Activated naive CD4-positive, alpha-beta T cell treated with anti-CD3 and anti-CD28 coated beads, Interleukin-2, amount 10 ng/mL, durations not matched to agents 7 days and 5 days (primary cell): ENCODE data around the gene ASCC1.

Experiments
- CTCF ChIA-PET: fragments of 350-600 bp; sonication (Branson Sonifier 250); formaldehyde crosslinking; loops from one replicate; lab custom pipeline; 2021; ENCODE audit warnings: antibody characterized with exemption; lab: Charles Lee
- DNase-seq: peaks from one replicate; pipeline ENCODE4 v3.0.0-alpha.2; 2020
- H3K27ac Mint-ChIP-seq: one replicate; pipeline ENCODE4 v1.8.0; 2021; ENCODE audit warnings: mild to moderate bottlenecking, moderate library complexity, mixed read lengths
- H3K27me3 Mint-ChIP-seq: one replicate; pipeline ENCODE4 v1.8.0; 2021; ENCODE audit warnings: mild to moderate bottlenecking, mixed read lengths
- H3K36me3 Mint-ChIP-seq: one replicate; pipeline ENCODE4 v1.8.0; 2021; ENCODE audit warnings: mixed read lengths
- H3K4me1 Mint-ChIP-seq: one replicate; pipeline ENCODE4 v1.8.0; 2021; ENCODE audit warnings: mixed read lengths
- H3K4me3 Mint-ChIP-seq: one replicate; pipeline ENCODE4 v1.8.0; 2021; ENCODE audit warnings: mild to moderate bottlenecking, moderate library complexity, mixed read lengths
- H3K9me3 Mint-ChIP-seq: one replicate; pipeline ENCODE4 v1.8.0; 2021; ENCODE audit warnings: mixed read lengths

Gene ASCC1

DNA sequence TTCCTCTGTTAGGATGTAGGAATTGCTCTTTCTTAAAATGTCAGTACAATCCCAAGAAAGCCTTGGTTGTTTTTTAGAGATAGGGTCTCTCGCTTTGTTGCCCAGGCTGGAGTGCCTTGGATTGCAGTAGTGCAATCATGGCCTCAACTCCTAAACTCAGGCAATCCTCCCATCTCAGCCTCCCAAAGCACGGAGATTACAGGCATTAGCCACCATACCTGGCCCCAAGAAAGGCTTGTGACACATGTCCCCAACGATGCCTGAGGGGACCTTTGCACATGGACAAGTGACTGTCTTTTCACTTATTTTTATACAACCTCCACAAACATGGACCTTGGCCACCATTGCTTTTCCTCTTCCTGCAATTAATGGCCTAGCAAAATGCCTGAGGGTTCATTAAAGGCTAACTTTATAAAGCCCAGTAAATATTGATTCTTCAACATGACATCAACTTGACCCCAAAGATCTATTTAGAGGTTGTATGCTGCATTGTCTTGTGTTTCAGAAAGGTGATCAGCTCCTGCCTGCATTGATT, 117.7 kb downstream of the ASCC1 start:
- no peaks in the 10 kb centered on the region for H3K9me3 Mint-ChIP-seq
- H3K4me3 Mint-ChIP-seq = no peak overlapping the region
- H3K36me3 Mint-ChIP-seq = peaks cover 52% of the 10 kb centered on the region
- CTCF ChIA-PET = interaction anchor here (1.2 to 2.2 kb wide), 2 partner anchors 10 to 28 kb away, joined by 4 to 5 read pairs; no protein-coding TSS in a partner anchor
- no peak for DNase-seq
- H3K27ac Mint-ChIP-seq = no peak overlapping the region
- H3K27me3 Mint-ChIP-seq = no peaks in the 10 kb centered on the region
- H3K4me1 Mint-ChIP-seq = peaks cover 49% of the 10 kb centered on the region

DNA sequence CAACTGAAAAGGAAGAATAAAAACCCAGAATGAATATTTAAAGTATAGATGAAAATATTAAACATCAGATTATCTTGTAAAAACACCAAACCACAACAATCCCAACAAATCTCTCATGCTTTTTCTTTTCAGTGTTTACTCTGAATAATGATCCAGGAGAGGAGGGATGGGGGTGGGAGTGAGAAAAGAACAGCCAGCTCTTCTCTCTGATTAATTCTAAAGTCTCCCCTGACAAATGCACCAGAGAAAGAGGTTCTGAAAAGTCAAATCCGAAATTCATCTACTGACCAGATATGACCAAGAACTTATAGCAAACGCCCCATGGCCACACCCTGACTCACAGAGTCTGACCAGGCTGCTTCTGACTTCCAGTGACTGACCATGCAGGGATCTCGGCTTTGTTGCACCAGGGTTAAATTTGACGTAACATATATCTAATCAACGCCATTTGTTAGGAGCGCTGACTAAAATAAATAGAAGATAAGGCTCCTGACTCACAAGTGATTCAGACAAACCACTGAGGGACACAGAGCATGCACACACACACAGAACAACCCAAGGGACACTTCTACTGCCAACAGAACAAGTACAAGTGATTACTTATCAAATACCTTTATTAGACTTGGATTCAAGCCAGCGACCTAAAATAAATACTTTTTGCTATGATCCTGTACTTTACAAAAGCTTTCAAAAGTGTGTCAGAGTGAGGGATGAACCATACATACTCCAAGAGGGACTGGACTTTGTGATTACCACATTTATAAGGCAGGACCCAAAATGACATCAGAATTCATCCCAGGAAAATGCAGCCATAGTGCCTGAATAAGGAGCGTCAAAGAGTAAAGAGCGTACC, 118.4 kb downstream of the ASCC1 start:
- Mint-ChIP-seq H3K27me3 (no peaks in the 10 kb centered on the region), H3K27ac (no peak overlapping the region), H3K4me3 (no peak overlapping the region), H3K36me3 (peaks cover 51% of the 10 kb centered on the region), H3K9me3 (no peaks in the 10 kb centered on the region), H3K4me1 (peaks cover 47% of the 10 kb centered on the region)
- CTCF ChIA-PET = interaction anchor here (0.6 kb wide), 1 partner anchor 27 kb away, joined by 3 read pairs; no protein-coding TSS in a partner anchor
- DNase-seq = no peak

DNA sequence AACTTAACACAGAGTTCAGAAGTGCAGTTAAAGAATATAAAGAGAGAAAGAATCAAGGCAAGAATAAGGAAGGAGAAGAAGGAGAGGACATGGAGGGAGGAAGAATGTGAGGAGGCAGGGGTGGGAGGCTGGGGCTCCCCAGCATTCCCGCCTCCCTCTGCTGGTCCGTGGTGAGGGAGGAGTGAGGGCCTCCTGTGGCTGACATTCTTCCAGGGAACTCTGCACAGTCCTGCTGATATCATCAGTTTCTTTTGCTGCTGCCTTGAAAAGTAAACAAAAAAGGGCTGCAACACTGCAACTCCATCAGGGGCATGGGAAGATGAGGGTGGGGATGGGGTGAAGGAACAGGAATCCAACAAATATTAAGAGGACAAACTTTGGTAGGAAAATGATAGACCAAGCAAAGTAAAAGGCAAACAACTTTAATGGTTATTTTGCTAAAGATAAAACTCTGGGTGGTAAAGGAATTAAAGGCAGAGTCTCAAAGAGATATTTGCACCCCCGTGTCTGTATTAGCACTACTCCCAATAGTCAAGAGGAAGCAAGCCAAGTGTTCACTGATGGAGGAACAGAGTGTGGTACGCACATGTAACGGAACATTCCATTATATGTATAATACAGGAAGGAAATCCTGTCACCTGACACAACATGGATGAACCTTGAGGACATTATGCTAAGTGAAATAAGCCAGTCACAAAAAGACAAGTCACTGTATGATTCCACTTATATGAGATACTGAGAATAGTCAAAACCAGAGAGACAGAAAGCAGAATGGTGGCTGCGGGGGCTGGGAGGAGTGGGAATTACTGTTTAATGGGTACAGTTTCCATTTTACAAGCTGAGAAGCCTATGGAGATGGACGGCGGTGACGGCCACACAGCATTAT, 119.7 kb downstream of the ASCC1 start:
- CTCF ChIA-PET = no interaction called here
- H3K4me1 Mint-ChIP-seq = peaks cover 39% of the 10 kb centered on the region

GRCh38 chr10:72095195-72095594, 120.9 kb downstream of the ASCC1 start:
- CTCF ChIA-PET = no interaction called here
- no peak overlapping the region for H3K4me3 Mint-ChIP-seq
- DNase-seq = no peak
- H3K4me1 Mint-ChIP-seq = peaks cover 39% of the 10 kb centered on the region
- H3K27ac Mint-ChIP-seq = peak overlapping the region; percentile 30
- no peaks in the 10 kb centered on the region for H3K9me3 Mint-ChIP-seq
- no peaks in the 10 kb centered on the region for H3K27me3 Mint-ChIP-seq
- H3K36me3 Mint-ChIP-seq = peaks cover 39% of the 10 kb centered on the region

More for the DNA sequence above, 119.7 kb downstream of the ASCC1 start:
- Mint-ChIP-seq H3K4me3 (no peak overlapping the region), H3K9me3 (no peaks in the 10 kb centered on the region), H3K36me3 (peaks cover 46% of the 10 kb centered on the region), H3K27ac (no peak overlapping the region), H3K27me3 (no peaks in the 10 kb centered on the region)
- no peak for DNase-seq

- no peak for DNase-seq
- no peaks in the 10 kb centered on the region for H3K27me3 Mint-ChIP-seq
- no peaks in the 10 kb centered on the region for H3K9me3 Mint-ChIP-seq
- CTCF ChIA-PET = no interaction called here
- H3K4me1 Mint-ChIP-seq = peaks cover 45% of the 10 kb centered on the region
- peak overlapping the region; percentile 55 for H3K27ac Mint-ChIP-seq
- peaks cover 38% of the 10 kb centered on the region for H3K36me3 Mint-ChIP-seq
- no peak overlapping the region for H3K4me3 Mint-ChIP-seq
These were observed 121.5 kb downstream of the ASCC1 start for GRCh38 chr10:72094574-72094973.

DNA sequence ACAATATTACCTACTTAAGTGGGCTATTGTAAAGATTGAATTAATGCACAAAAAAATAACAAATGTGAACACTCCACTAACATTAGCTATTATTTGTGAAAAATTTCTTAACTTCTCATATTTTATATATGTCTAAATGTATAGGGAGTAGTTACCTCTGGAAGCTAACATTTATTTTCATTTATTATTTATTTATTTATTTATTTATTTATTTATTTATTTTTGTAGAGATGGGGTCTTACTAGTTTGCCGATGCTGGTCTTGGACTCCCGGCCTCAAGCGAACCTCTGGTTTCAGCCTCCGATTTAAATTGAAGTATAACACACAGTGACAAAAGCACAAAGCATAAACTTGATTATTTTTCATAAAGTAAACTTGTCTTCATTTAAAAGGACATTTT, 122.6 kb downstream of the ASCC1 start:
- peaks cover 33% of the 10 kb centered on the region for H3K36me3 Mint-ChIP-seq
- no peaks in the 10 kb centered on the region for H3K9me3 Mint-ChIP-seq
- DNase-seq = no peak
- H3K4me1 Mint-ChIP-seq = peaks cover 47% of the 10 kb centered on the region
- no peaks in the 10 kb centered on the region for H3K27me3 Mint-ChIP-seq
- H3K27ac Mint-ChIP-seq = no peak overlapping the region
- CTCF ChIA-PET = interaction anchor here (0.6 to 0.7 kb wide), 2 partner anchors 20 to 87 kb away, joined by 3 to 4 read pairs; no protein-coding TSS in a partner anchor
- H3K4me3 Mint-ChIP-seq = no peak overlapping the region

- no peaks in the 10 kb centered on the region for H3K9me3 Mint-ChIP-seq
- no peak overlapping the region for H3K27ac Mint-ChIP-seq
- CTCF ChIA-PET = no interaction called here
- H3K36me3 Mint-ChIP-seq = peaks cover 35% of the 10 kb centered on the region
- DNase-seq = no peak
- no peaks in the 10 kb centered on the region for H3K27me3 Mint-ChIP-seq
- peaks cover 47% of the 10 kb centered on the region for H3K4me1 Mint-ChIP-seq
- no peak overlapping the region for H3K4me3 Mint-ChIP-seq
These were observed 123.1 kb downstream of the ASCC1 start for GRCh38 chr10:72092987-72093386.

GRCh38 chr10:72092171-72092924, 123.7 kb downstream of the ASCC1 start:
- Mint-ChIP-seq H3K9me3 (no peaks in the 10 kb centered on the region), H3K27ac (no peak overlapping the region), H3K4me1 (peaks cover 47% of the 10 kb centered on the region), H3K36me3 (peaks cover 32% of the 10 kb centered on the region), H3K27me3 (no peaks in the 10 kb centered on the region), H3K4me3 (no peak overlapping the region)
- CTCF ChIA-PET = no interaction called here
- DNase-seq = no peak

DNA sequence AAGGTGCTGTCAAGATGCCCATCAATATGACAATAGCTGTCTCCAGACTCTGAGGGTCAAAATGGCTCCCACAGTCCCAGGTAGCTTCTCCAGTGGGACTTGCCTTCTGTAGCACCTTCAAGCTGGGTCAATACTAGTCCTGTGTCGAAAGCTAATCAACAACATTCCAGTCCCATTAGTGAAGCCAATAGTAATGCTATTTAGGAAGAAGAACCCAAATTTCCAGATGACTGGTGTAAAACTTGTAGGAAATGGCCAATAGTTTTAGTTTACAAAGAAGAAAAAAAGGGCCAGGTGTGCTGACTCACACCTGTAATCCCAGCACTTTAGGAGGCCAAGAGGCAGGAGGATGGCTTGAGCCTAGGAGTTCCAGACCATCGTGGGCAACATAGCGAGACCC, 125.8 kb downstream of the ASCC1 start:
- Mint-ChIP-seq H3K27ac (peak overlapping the region; percentile 99), H3K36me3 (peaks cover 35% of the 10 kb centered on the region), H3K4me1 (peaks cover 44% of the 10 kb centered on the region), H3K4me3 (no peak overlapping the region), H3K27me3 (no peaks in the 10 kb centered on the region), H3K9me3 (no peaks in the 10 kb centered on the region)
- CTCF ChIA-PET = interaction anchor here (1.2 to 1.4 kb wide), 3 partner anchors 132 to 247 kb away, joined by 3 to 5 read pairs (median 3); no protein-coding TSS in a partner anchor
- DNase-seq = no peak

DNA sequence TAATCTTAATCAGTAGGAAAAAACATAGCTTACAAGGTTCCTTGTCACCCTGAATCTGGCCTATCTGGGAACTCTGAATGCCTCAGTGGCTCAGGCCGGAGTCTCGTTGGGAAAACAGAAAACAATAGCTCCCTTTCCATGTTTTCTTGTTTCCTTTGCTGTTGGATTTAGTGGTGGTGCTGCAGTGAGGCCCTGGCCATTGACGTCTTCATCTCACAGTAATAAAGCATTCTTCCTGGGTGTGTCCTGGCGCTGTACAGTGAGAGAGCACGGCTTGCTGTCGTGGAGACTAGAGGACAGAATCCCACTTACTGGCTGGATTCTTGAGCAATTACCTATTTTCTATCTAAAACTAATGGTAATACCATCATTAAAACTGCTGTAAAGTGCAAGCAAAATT, 126.5 kb downstream of the ASCC1 start:
- H3K4me3 Mint-ChIP-seq = peak overlapping the region; percentile 67
- H3K9me3 Mint-ChIP-seq = no peaks in the 10 kb centered on the region
- peaks cover 46% of the 10 kb centered on the region for H3K4me1 Mint-ChIP-seq
- peak overlapping the region; percentile 99 for H3K27ac Mint-ChIP-seq
- CTCF ChIA-PET = interaction anchor here (1.2 to 3.3 kb wide), 5 partner anchors 37 to 248 kb away, joined by 3 to 15 read pairs (median 5); no protein-coding TSS in a partner anchor
- peaks cover 38% of the 10 kb centered on the region for H3K36me3 Mint-ChIP-seq
- DNase-seq = peak; percentile 42
- H3K27me3 Mint-ChIP-seq = no peaks in the 10 kb centered on the region

DNA sequence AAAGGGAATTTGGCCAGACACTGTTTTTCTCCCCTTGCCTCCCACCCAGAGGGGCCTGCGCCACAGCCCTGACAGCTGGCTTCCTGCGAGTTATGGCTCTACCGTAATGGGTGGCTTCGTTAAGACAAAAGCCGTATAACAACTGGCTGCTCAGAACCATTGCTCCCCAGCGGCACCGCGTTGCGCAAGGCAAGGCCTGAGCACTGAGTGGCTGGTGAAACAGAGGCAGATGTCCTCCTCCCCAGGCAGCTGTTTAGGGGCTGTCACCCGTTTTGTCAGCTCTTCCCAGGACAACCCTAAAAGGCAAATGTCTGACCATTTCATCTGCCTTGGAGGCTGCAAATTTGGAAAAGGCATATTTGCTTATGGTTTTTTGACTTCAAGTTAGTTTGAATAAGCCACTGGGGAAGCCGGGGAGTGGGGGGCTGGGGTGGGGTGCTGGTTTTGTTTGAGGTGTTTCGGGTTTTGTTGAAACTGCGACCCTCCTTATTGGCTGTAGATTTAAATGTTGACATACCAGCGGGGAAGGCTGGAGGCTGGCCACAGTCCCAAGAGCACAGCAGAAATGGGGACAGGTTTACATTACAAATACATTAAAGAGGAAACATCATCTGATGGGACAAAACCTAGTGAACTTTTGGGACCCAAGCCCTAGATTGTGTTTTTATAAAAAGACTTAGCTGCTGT, 127.0 kb downstream of the ASCC1 start:
- Mint-ChIP-seq H3K27me3 (no peaks in the 10 kb centered on the region), H3K4me3 (peak overlapping the region; percentile 98), H3K36me3 (peaks cover 40% of the 10 kb centered on the region), H3K4me1 (peaks cover 47% of the 10 kb centered on the region), H3K27ac (peak overlapping the region; percentile 99), H3K9me3 (no peaks in the 10 kb centered on the region)
- CTCF ChIA-PET = interaction anchor here (1.3 to 3.3 kb wide), 3 partner anchors 37 to 252 kb away, joined by 3 to 15 read pairs (median 5); no protein-coding TSS in a partner anchor
- DNase-seq = peak; percentile 72

GRCh38 chr10:72087969-72088888, 127.8 kb downstream of the ASCC1 start, which contains the start of gene SPOCK2:
Gene SPOCK2 (minus strand): TSS chr10:72088551. CDS start chr10:72088328, 223 bp downstream.
- peak within 1 kb of the TSS; percentile 99 for H3K27ac Mint-ChIP-seq
- CTCF ChIA-PET = interaction anchor here (1.3 to 3.3 kb wide), 4 partner anchors 38 to 253 kb away, joined by 3 to 15 read pairs (median 4); no protein-coding TSS in a partner anchor
- peaks cover 47% of the 10 kb centered on the region for H3K36me3 Mint-ChIP-seq
- peak within 1 kb of the TSS; percentile 98 for H3K4me3 Mint-ChIP-seq
- peaks cover 53% of the 10 kb centered on the region for H3K4me1 Mint-ChIP-seq
- no peaks in the 10 kb centered on the region for H3K9me3 Mint-ChIP-seq
- no peaks in the 10 kb centered on the region for H3K27me3 Mint-ChIP-seq
- DNase-seq = peak; percentile 83
